ENCODE data around the gene LRRC26. TPM values are rescaled to one million over a fixed set of nuclear protein-coding genes. Genes with fewer than 3 reads are reported as not detected.
"Not testable (repeated sequence)": the region's sequence is repeated elsewhere in the genome, so short reads cannot be mapped to it uniquely, and the experiment has no call there.

Gene LRRC26
- total RNA-seq, 1 donor from 2014 or later, result not detected

GRCh38 chr9:137146527-137146918 is 23.3 kb downstream of the LRRC26 start:
- ATAC-seq (ENCODE audit: poor library complexity), result no peak
- intact Hi-C loops (cut with DNase I), result no loop called here
- no peak for DNase-seq

GRCh38 chr9:137145731-137146526 is 23.9 kb downstream of the LRRC26 start:
- intact Hi-C loops (cut with DNase I), result no loop called here
- no peak for ATAC-seq (ENCODE audit: poor library complexity)
- no peak for DNase-seq

- no peak for DNase-seq
- intact Hi-C loops (cut with DNase I), result no loop called here
- ATAC-seq (ENCODE audit: poor library complexity), result no peak
Measured at GRCh38 chr9:137143459-137143858, 26.4 kb downstream of the LRRC26 start.

GRCh38 chr9:137141976-137142936 is 27.6 kb downstream of the LRRC26 start:
- ATAC-seq (ENCODE audit: poor library complexity) (no peak), DNase-seq (no peak)
- intact Hi-C loops (cut with DNase I), result no loop called here

- ATAC-seq (ENCODE audit: poor library complexity), result no peak
- intact Hi-C loops (cut with DNase I), result no loop called here
- no peak for DNase-seq
Measured at GRCh38 chr9:137141050-137141810, 28.6 kb downstream of the LRRC26 start.

GRCh38 chr9:137140151-137141012 is 29.5 kb downstream of the LRRC26 start:
- ATAC-seq (ENCODE audit: poor library complexity), result no peak

GRCh38 chr9:137139468-137140150 is 30.2 kb downstream of the LRRC26 start:
- no peak for ATAC-seq (ENCODE audit: poor library complexity)
- DNase-seq, result no peak
- intact Hi-C loops (cut with DNase I), result no loop called here

More at GRCh38 chr9:137140151-137141012, 29.5 kb downstream of the LRRC26 start:
- DNase-seq, result no peak
- intact Hi-C loops (cut with DNase I), result no loop called here

GRCh38 chr9:137138722-137139467 is 31.0 kb downstream of the LRRC26 start, which contains the start of gene GRIN1:
Gene GRIN1 (plus strand): TSS chr9:137139154. CDS start chr9:137139487, 333 bp downstream.
- peak; percentile 86 for ATAC-seq (ENCODE audit: poor library complexity)
- no peak for DNase-seq
- intact Hi-C loops (cut with DNase I), result no loop called here

GRCh38 chr9:137138058-137138721 is 31.7 kb downstream of the LRRC26 start:
- intact Hi-C loops (cut with DNase I), result no loop called here
- ATAC-seq (ENCODE audit: poor library complexity) (no peak), DNase-seq (no peak)

GRCh38 chr9:137136881-137137607 is 32.8 kb downstream of the LRRC26 start:
- DNase-seq (no peak), ATAC-seq (ENCODE audit: poor library complexity) (no peak)
- intact Hi-C loops (cut with DNase I), result no loop called here

- ATAC-seq (ENCODE audit: poor library complexity) (no peak), DNase-seq (no peak)
- intact Hi-C loops (cut with DNase I), result no loop called here
Measured at GRCh38 chr9:137136261-137136880, 33.5 kb downstream of the LRRC26 start.

GRCh38 chr9:137135154-137135553 is 34.7 kb downstream of the LRRC26 start:
- DNase-seq; intact Hi-C loops (cut with DNase I); ATAC-seq (ENCODE audit: poor library complexity): not testable (repeated sequence)

GRCh38 chr9:137134191-137134590 is 35.7 kb downstream of the LRRC26 start:
- DNase-seq, result no peak
- intact Hi-C loops (cut with DNase I), result no loop called here
- ATAC-seq (ENCODE audit: poor library complexity), result no peak

- DNase-seq, result peak; percentile 38
- peak; percentile 13 for ATAC-seq (ENCODE audit: poor library complexity)
Measured at GRCh38 chr9:137130176-137130755, 39.6 kb downstream of the LRRC26 start.

More at GRCh38 chr9:137130176-137130755, 39.6 kb downstream of the LRRC26 start:
- intact Hi-C loops (cut with DNase I), result no loop called here
